ENCODE measurements around the gene CRYGD.

DNA sequence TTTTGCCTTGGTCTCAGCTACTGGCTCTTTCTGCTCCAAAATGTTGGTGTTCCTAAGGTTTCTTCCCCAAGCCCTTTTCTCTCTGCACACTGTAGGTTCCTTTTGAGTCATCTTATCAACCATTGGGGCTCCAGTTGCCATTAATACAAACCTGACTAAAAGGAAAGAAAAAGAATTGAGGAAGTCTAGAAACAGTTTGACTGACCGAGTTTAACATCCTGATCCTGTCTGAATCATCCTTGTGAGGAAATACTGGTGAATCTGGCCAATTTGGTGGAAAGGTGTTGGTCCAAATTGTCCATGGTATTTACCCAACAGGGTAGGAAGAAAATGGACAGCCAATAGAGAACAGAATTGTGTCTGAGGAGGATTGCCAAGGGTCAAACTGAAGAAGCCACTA lies 38.3 kb downstream of the CRYGD start:
- TF ChIP-seq ESRRA (CRISPR knock-in tag; IDR thresholded peaks at IDR 0.05; ENCODE audit: borderline replicate concordance) = no peak
- no peak for TF ChIP-seq CREB1 (CRISPR knock-in tag; IDR thresholded peaks at IDR 0.05)
- no peak for TF ChIP-seq TEAD4 (CRISPR knock-in tag; IDR thresholded peaks at IDR 0.05)
- TF ChIP-seq, protein P1, sequence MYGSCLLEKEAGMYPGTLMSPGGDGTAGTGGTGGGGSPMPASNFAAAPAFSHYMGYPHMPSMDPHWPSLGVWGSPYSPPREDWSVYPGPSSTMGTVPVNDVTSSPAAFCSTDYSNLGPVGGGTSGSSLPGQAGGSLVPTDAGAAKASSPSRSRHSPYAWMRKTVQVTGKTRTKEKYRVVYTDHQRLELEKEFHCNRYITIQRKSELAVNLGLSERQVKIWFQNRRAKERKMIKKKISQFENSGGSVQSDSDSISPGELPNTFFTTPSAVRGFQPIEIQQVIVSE (CRISPR knock-in tag; IDR thresholded peaks at IDR 0.05; ENCODE audit: borderline replicate concordance) = no peak
